H9 (cell line): ENCODE data around the gene ATP11B. TPM values are rescaled to one million over a fixed set of nuclear protein-coding genes. Genes with fewer than 3 reads are reported as not detected.

Experiments
- DNase-seq: peaks from one replicate; pipeline ENCODE4 v3.0.0-alpha.2; 2017
- H2AFZ ChIP-seq: one replicate; pipeline ENCODE4 v1.6.1; 2013; ENCODE audit warnings: mild to moderate bottlenecking, low read length, control low read depth, moderate library complexity
- H2AK5ac ChIP-seq: 2 replicates; pipeline ENCODE4 v1.6.1; 2013; ENCODE audit warnings: low read length, control low read depth, mixed read lengths; ENCODE audit not compliant: insufficient read length
- H2BK120ac ChIP-seq: one replicate; pipeline ENCODE4 v1.6.1; 2013; ENCODE audit warnings: low read depth, mild to moderate bottlenecking, low read length, control low read depth, inconsistent platforms; ENCODE audit not compliant: poor library complexity, severe bottlenecking
- H2BK12ac ChIP-seq: 2 replicates; pipeline ENCODE4 v1.6.1; 2013; ENCODE audit warnings: low read length, control low read depth, mixed read lengths, low read depth; ENCODE audit not compliant: insufficient read length
- H2BK15ac ChIP-seq: 2 replicates; pipeline ENCODE4 v1.6.1; 2013; ENCODE audit warnings: low read depth, low read length, control low read depth
- H2BK20ac ChIP-seq: one replicate; pipeline ENCODE4 v1.6.1; 2013; ENCODE audit warnings: low read depth, mild to moderate bottlenecking, low read length, control low read depth, inconsistent platforms; ENCODE audit not compliant: poor library complexity, severe bottlenecking
- H2BK5ac ChIP-seq: 2 replicates; pipeline ENCODE4 v1.6.1; 2013; ENCODE audit warnings: low read length, control low read depth, mixed read lengths; ENCODE audit not compliant: insufficient read length
- H3K14ac ChIP-seq: 2 replicates; pipeline ENCODE4 v1.6.1; 2013; ENCODE audit warnings: low read length, control low read depth; ENCODE audit not compliant: insufficient read depth
- H3K18ac ChIP-seq: 2 replicates; pipeline ENCODE4 v1.6.1; 2013; ENCODE audit warnings: low read depth, mild to moderate bottlenecking, mixed read lengths, low read length, control low read depth; ENCODE audit not compliant: insufficient read length
- H3K23ac ChIP-seq: 2 replicates; pipeline ENCODE4 v1.6.1; 2013; ENCODE audit warnings: low read length, control low read depth, mixed read lengths, low read depth; ENCODE audit not compliant: insufficient read length
- H3K23me2 ChIP-seq: 2 replicates; pipeline ENCODE4 v1.6.1; 2013; ENCODE audit warnings: low read depth, mild to moderate bottlenecking, mixed read lengths, low read length, control low read depth; ENCODE audit not compliant: insufficient read length, poor library complexity, severe bottlenecking
- H3K27ac ChIP-seq: 2 replicates; pipeline ENCODE4 v1.5.1; 2013; ENCODE audit warnings: low read length, control low read depth, mixed read lengths, low read depth; ENCODE audit not compliant: insufficient read length
- H3K27me3 ChIP-seq: 2 replicates; pipeline ENCODE4 v1.6.1; 2013; ENCODE audit warnings: low read length, control low read depth, inconsistent platforms; ENCODE audit not compliant: insufficient read depth
- H3K4ac ChIP-seq: 2 replicates; pipeline ENCODE4 v1.6.1; 2013; ENCODE audit warnings: low read depth, mild to moderate bottlenecking, control low read depth, inconsistent platforms, low read length, moderate library complexity
- H3K4me1 ChIP-seq: 2 replicates; pipeline ENCODE4 v1.6.1; 2013; ENCODE audit warnings: low read length, control low read depth, inconsistent platforms; ENCODE audit not compliant: insufficient read depth
- H3K4me2 ChIP-seq: 2 replicates; pipeline ENCODE4 v1.6.1; 2013; ENCODE audit warnings: low read length, control low read depth, mixed read lengths; ENCODE audit not compliant: insufficient read length, insufficient read depth
- H3K56ac ChIP-seq: 2 replicates; pipeline ENCODE4 v1.6.1; 2013; ENCODE audit warnings: low read depth, mild to moderate bottlenecking, mixed read lengths, low read length, control low read depth; ENCODE audit not compliant: insufficient read length
- H3K79me1 ChIP-seq: 2 replicates; pipeline ENCODE4 v1.6.1; 2013; ENCODE audit warnings: low read depth, mild to moderate bottlenecking, moderate library complexity, low read length, control low read depth, inconsistent platforms; ENCODE audit not compliant: insufficient read depth, poor library complexity, severe bottlenecking
- H3K79me2 ChIP-seq: 2 replicates; pipeline ENCODE4 v1.6.1; 2013; ENCODE audit warnings: low read length, control low read depth, inconsistent platforms; ENCODE audit not compliant: insufficient read depth
- H3K9ac ChIP-seq: 2 replicates; pipeline ENCODE4 v1.6.1; 2013; ENCODE audit warnings: low read length, control low read depth, mixed read lengths; ENCODE audit not compliant: insufficient read length; ENCODE audit errors: extremely low read depth
- H3K9me3 ChIP-seq: one replicate; pipeline ENCODE4 v1.6.1; 2013; ENCODE audit warnings: low read depth, low read length, inconsistent platforms; ENCODE audit not compliant: control insufficient read depth
- H3T11ph ChIP-seq: one replicate; pipeline ENCODE4 v1.6.1; 2013; ENCODE audit warnings: mild to moderate bottlenecking, low read length, control low read depth, inconsistent platforms
- H4K20me1 ChIP-seq: one replicate; pipeline ENCODE4 v1.6.1; 2013; ENCODE audit not compliant: control insufficient read depth, insufficient read length, insufficient read depth
- H4K5ac ChIP-seq: 2 replicates; pipeline ENCODE4 v1.6.1; 2013; ENCODE audit warnings: low read depth, mild to moderate bottlenecking, mixed read lengths, low read length, control low read depth; ENCODE audit not compliant: insufficient read length
- H4K8ac ChIP-seq: replicated peaks from 2 replicates; pipeline ENCODE4 v1.6.1; 2013; ENCODE audit warnings: low read length, control low read depth, mixed read lengths, low read depth; ENCODE audit not compliant: insufficient read length
- H4K91ac ChIP-seq: 2 replicates; pipeline ENCODE4 v1.6.1; 2013; ENCODE audit warnings: low read depth, mild to moderate bottlenecking, moderate library complexity, mixed read lengths, low read length, control low read depth; ENCODE audit not compliant: insufficient read length
- H3K27ac Mint-ChIP-seq, 3 experiments: 2 replicates in 2 of 3; 3 replicates in 1 of 3; pipeline ENCODE4 v1.8.0; 2020 to 2021; ENCODE audit warnings: mixed read lengths in 3 of 3, mild to moderate bottlenecking in 1 of 3, moderate library complexity in 1 of 3
- H3K27me3 Mint-ChIP-seq: 2 replicates; pipeline ENCODE4 v1.8.0; 2021; ENCODE audit warnings: low read depth, mild to moderate bottlenecking, moderate library complexity, mixed read lengths
- H3K36me3 Mint-ChIP-seq, 3 experiments: 2 replicates in 2 of 3; 3 replicates in 1 of 3; pipeline ENCODE4 v1.8.0; 2020 to 2021; ENCODE audit warnings: low read depth in 3 of 3, mixed read lengths in 3 of 3; ENCODE audit not compliant: insufficient read depth in 1 of 3
- H3K4me1 Mint-ChIP-seq, 2 experiments: 2 replicates each; pipeline ENCODE4 v1.8.0; 2020; ENCODE audit warnings: mixed read lengths in 2 of 2
- H3K4me3 Mint-ChIP-seq, 2 experiments: 2 replicates in 1 of 2; 3 replicates in 1 of 2; pipeline ENCODE4 v1.8.0; 2020 to 2021; ENCODE audit warnings: mild to moderate bottlenecking in 2 of 2, mixed read lengths in 2 of 2, moderate library complexity in 1 of 2
- H3K9me3 Mint-ChIP-seq, 2 experiments: 2 replicates in 1 of 2; 3 replicates in 1 of 2; pipeline ENCODE4 v1.8.0; 2020; ENCODE audit warnings: mild to moderate bottlenecking in 2 of 2, mixed read lengths in 2 of 2, moderate library complexity in 1 of 2
- CTCF ChIP-seq: fragments of 200-600 bp; sonication (generic); conservative IDR thresholded peaks from 3 replicates; pipeline ENCODE4 v1.8.0; 2021; ENCODE audit warnings: antibody characterized with exemption, mild to moderate bottlenecking
- WGBS: extraction: QIAGEN DNeasy Blood & Tissue Kit; methylation state at CpG from one replicate; pipeline ENCODE4 v1.1.7; 2013; ENCODE audit warnings: missing lambda C conversion rate, low lambda C conversion rate, mixed read lengths; ENCODE audit not compliant: insufficient read length; ENCODE audit errors: extremely low coverage; 5-methylcytosine and 5-hydroxymethylcytosine counted together
- total RNA-seq: library from RNA; stranded (reverse); gene quantifications from 2 replicates; pipeline ENCODE4 v1.2.1, GENCODE V29; 2021

Gene ATP11B
- total RNA-seq, 1 experiment from 2014 or later, result 30.0 TPM

- peaks cover 35 to 42% of the 10 kb centered on the region in 2 experiments for H3K4me1 Mint-ChIP-seq
Observed at GRCh38 chr3:182970811-182971418, 177.6 kb downstream of the ATP11B start.

More at GRCh38 chr3:182970811-182971418, 177.6 kb downstream of the ATP11B start:
- no peaks in the 10 kb centered on the region; a peak in 1 of 7 replicates for H3K36me3 Mint-ChIP-seq
- H3K56ac ChIP-seq, result no peak overlapping the region
- H3T11ph ChIP-seq, result no peak overlapping the region
- H3K23me2 ChIP-seq, result no peaks in the 10 kb centered on the region
- H4K8ac ChIP-seq, result no peak overlapping the region
- no peak overlapping the region for H2BK20ac ChIP-seq
- no peak overlapping the region for H4K91ac ChIP-seq
- H3K79me1 ChIP-seq, result peaks cover 5% of the 10 kb centered on the region
- no peak overlapping the region for H2BK12ac ChIP-seq
- no peaks in the 10 kb centered on the region for H3K27me3 Mint-ChIP-seq
- H2BK5ac ChIP-seq, result no peak overlapping the region
- H3K9me3 ChIP-seq, result no peaks in the 10 kb centered on the region
- H3K18ac ChIP-seq, result no peak overlapping the region
- H3K9ac ChIP-seq, result no peak overlapping the region
- H4K5ac ChIP-seq, result no peak overlapping the region
- H2BK120ac ChIP-seq, result no peak overlapping the region
- no peak overlapping the region for H3K23ac ChIP-seq
- no peak for DNase-seq
- H3K27ac ChIP-seq, result no peak overlapping the region
- H3K79me2 ChIP-seq, result peaks cover 22% of the 10 kb centered on the region
- no CpG with 5 or more reads among the region's 3 CpGs for WGBS
- no peak for TF ChIP-seq CTCF
- no peaks in the 10 kb centered on the region; the same call in 1 of the 2 replicates for H3K4me1 ChIP-seq
- H3K4me3 Mint-ChIP-seq, result no peak overlapping the region
- no peak overlapping the region for H3K4ac ChIP-seq
- H3K14ac ChIP-seq, result no peak overlapping the region
- H2AK5ac ChIP-seq, result no peak overlapping the region
- H4K20me1 ChIP-seq, result no peaks in the 10 kb centered on the region
- H3K9me3 Mint-ChIP-seq, result no peaks in the 10 kb centered on the region
- H3K27ac Mint-ChIP-seq, result peak overlapping the region; percentile 39 to 88 (median 79); a peak in 5 of 7 replicates
- no peak overlapping the region for H2BK15ac ChIP-seq
- H3K4me2 ChIP-seq, result no peak overlapping the region
- no peak overlapping the region for H2AFZ ChIP-seq
- H3K27me3 ChIP-seq, result no peaks in the 10 kb centered on the region

Other genes with a start within 250 kb of the ATP11B start
- gene DCUN1D1, start 187.0 kb downstream of the ATP11B start, total RNA-seq, result 68.5 and 71.7 TPM in 2 replicates